GM15510 (cell line): Measurements from ENCODE around the gene EFCAB13.

Experiments
- POLR2A ChIP-seq: IDR thresholded peaks from 3 replicates; pipeline ENCODE4 v1.6.1; 2011; ENCODE audit warnings: borderline replicate concordance; ENCODE audit not compliant: insufficient read length; ENCODE audit errors: extremely low read depth

Gene EFCAB13, protein sequence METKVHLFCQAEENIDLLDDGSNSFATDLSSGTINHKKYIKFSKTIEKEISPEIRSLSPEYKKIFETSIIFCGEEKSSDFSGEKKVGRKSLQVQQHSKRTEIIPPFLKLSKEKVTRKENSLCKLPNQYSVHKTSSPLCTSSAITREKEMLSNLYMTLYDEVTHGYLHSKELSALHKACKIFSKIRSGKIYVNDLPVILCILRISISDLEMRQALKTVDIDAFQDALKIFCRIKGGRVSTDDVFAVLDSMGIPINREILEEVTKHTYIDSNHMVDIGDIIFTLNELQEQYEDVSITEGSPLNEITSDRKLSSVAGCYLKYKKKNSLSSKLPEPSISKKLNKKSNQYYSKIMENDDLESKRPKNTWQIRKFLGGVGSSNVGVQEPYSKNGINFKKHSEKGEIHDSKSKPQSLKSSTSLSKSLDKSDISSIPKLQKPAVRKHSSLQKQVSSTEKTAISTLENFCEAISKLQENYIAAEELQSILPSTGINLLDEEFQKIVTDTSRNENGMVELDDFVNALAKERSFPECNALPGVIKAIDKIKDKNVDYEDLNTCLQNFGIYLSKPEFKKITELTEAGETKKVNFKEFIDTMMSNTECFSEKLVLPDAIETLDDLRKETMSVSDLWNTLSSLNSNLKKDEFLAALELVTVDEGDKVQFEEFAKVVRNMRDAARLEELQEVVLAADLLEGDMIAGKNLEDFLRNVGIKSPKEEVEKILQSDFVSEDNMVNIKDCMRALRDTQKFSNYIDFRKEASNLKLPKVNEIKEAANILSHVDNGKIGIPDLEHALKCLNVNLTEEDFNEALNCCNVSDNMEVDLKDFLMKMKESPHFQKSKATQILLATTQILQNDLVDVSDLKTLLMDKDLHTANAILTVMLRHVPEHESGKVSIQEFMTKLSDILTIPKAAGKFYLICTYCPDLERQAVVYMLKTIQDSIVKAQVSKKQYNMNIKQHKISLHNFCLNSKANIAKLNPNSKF

DNA sequence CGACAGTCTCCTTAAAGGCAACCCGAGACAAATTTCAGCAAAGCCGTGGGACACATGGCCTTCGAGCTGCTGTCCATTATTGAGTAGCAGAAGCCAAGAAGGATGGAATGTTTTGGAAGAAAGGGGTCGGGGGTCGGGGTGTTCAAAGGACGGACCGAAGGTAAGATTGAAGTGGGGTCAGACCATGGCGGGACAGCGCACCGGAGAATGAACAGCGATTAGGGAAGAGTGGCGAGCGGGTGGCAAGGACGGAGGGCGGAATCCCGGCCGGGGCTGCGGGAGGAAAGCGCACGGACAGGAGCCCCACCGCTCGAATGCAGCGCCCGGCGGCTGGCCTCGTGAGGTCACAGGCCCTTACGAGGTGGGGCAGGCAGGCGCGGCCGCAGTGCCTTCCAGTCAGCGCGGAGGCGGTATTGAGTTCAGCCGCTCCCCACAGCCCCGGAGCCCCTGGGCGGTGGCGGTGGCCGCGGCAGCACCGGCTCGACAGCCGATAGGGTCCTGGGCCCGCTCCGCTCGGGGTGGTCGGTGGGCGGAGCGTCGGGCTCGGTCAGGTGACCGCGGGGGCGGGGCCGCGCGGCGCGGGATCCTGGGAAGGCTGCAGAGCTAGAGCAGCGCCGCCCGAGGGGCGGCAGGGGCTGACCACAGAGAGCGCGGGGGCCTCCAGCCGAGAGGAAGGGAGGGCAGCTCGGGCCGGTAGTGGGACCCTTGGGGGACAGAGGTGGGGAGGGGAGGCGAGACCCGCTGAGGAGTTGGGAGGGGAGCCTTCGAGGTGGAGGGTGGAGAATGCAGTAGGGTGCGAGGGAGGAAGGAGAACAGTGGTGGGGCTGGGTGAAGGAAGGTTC, at the start of gene EFCAB13:
TSS of gene EFCAB13 (plus strand) at position 574 of the 842 bp plus-strand sequence. CDS start 4,399 bp downstream, outside the sequence.
- TF ChIP-seq POLR2A = peak; percentile 89

DNA sequence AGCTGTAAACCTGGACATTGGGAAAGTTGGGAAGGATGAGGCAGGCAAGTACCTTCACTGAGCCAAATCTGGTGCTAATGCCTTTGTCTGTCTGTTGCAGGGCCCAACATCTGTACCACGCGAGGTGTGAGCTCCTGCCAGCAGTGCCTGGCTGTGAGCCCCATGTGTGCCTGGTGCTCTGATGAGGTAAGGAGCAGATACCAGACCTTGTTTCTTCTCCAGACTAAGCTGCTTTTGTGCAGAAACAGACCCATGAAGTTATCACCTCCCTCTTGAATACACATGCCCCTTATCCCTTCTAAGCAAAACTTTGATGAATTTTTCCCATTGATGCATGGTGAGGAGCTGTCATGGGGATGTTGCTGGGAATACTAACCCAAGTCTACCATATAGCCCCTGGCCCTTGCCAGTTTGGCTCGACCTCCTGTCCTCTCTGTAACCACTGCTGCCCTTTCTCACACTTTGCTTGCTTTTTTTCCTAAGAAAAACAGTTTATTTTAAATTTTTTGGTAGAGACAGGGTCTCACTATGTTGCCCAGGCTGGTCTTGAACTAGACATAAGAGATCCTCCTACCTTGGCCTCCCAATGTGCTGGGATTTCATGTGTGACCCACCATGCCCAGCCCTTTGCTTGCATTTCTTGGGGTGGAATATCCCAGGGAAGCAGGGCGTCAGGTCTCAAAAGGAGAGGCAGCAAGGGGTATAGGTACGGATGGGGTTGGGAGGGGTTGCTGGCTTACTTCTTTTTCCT, 49.3 kb upstream of the EFCAB13 start:
- no peak for TF ChIP-seq POLR2A

DNA sequence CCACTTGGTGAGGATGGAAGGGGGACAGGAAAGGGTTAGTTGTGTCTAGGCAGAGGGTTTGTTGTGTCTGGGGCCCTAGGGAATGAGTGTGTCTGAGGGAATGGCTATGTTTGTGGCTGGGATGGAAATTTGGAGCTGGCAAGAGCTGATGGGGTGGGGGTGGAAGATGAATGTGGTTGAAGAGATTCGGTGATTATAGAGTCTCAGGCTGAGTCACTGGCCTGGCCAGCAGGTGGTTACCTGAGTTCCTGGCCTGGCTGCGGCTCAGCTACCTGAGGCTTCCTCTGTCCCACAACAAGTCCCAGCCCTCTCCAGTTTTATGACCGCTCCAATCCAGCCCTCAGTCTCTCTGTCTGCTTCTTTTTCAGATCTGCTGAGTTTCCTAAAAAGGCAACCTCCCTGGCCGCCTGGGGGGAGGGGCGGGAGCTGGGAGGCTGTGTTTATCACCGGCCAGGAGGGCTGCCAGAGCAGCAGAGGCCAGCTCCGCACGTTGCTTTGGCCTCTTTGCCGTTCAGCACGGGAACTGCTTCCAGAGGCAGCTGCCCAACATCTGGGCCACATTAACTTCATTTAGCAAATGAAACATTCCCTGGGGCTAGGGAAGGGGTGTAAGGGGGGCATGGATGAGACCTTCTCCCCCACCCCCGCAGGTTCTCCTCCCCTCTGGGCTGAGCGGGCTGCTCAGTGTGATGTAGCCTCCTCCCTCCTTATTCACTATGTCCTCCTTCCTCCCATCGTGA, 48.3 kb upstream of the EFCAB13 start:
- TF ChIP-seq POLR2A = no peak

DNA sequence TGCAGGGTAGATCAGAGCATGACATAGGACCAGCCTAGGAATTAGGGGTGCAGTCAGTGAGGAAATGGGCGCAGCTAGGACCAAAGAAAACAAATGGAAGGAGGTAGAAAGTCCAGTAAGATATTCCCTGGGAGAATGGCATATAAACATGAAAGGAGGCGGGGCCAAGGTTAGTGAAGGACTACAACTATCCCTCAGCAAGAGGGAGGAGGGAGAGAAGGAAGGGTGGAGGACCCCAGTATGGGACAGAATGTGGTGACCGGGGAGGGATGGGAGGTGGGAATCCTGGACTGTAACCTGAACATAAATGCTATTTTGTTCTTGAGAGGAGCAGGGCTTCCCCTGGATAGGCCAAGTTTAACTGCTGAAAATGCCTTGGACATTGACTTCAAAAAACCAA, 47.3 kb upstream of the EFCAB13 start:
- no peak for TF ChIP-seq POLR2A

DNA sequence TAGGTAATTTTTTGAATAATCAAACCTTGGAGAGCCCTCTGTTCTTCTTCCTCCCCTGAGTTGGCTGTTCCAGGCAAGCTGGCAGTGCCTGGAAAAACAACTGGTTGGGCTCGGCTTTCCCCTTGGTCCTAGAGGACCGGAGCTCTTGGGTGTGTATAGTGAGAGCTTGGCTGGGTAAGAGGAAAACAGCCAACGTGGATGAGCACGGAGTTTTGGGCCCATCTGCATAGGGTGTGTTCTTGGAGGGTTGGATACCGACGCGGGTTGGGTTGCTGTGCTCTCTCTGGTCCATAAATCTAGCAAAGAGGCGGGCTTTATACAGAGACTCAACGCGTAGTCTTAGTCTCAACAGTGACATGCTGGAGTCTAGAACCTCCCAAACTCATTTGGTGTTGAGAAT, 46.9 kb upstream of the EFCAB13 start:
- no peak for TF ChIP-seq POLR2A

DNA sequence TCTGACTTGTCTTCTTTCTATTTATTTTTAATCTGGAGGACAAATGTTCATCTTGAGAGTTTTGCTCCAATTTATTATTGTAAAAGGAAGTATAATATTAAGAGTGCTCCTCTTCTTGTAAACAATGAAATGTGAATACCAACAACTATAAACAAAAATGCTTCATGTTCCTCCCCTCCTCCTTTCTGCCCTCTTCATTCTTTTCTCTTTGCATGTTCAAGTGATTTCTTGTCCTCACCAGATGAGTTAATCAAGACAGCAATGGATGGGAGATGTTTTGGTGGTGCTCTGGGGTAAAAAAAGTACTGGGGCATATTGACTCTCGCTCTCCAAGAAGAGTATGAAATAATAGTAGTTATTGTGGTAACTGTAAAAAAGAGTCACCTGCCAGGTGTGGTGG, 45.8 kb upstream of the EFCAB13 start:
- no peak for TF ChIP-seq POLR2A

DNA sequence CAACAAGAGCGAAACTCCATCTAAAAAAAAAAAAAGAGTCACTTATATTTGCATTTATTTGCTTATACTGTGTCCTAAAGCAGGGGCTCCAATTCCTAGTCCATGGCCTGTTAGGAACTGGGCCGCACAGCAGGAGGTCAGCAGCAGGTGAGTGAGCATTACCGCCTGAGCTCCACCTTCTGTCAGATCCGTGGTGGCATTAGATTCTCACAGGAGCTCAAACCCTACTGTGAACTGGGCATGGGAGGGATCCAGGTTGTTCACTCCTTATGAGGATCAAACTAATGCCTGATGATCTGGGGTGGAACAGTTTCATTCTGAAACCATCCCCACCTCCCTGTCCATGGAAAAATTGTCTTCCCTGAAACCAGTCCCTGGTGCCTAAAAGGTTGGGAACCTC, 45.2 kb upstream of the EFCAB13 start:
- TF ChIP-seq POLR2A = no peak

DNA sequence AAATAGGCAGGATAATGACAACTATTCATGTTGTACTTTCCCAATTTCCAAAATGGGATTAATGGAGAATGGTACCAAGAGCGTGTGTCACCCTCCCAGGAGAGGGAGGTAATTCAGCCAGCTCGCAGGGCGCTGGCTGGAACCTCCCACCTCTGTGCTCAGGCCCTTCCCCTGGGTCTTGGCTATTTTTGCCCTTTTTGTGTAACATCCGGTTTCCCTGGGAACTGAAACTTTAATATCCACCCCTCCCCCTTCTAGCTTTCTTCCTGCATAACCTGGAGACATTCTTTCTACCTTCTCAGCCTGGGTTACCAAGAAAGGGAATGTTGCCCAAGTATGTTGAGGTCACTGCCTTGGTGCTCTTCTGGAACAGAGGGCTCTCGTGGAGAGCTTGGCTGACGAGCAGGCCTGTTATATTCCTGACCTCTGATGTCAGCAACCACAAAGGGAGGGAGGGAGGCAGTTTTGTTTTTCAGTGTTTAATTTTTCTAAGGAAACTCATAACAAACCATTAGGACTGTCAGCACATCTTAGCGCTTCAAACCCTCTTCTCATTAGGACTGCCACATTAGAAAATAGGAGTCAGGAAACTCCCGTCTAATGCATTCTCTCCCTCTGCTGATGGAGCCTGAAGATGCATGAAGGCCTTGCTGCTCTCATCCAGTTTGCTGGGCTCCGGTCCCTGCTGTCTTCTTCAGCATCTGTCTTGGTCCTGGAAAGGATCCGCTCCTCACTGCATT, 44.5 kb upstream of the EFCAB13 start:
- TF ChIP-seq POLR2A = no peak

DNA sequence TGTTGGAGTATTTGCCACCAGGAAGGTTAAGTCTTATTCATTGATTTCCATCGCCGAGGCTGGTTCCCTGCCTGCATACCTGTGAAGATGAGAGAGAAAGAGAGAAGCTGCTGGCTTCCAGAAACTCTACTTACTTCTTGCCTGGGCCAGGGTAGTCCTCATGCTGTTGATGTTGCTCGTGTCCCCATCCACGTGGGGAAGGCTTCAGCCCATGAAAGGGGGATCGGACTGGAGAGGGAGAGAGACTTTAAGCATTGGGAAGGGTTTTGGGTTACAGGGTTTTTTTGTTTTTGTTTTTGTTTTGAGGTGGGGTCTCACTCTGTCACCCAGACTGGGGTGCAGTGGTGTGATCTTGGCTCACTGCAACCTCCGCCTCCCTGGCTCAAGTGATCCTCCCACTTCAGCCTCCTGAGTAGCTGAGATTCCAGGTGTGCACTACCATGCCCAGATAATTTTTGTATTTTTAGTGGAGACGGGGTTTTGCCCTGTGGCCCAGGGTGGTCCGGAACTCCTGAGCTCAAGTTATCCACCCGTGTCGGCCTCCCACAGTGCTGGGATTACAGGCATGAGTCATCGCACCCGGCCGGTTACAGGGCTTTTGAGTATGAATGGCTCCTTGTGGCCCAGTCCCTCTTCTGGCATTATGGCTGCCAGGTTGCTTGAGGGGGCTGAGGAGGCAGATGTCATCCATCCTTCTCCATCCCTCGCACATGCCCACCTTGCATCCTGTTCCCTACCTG, 43.5 kb upstream of the EFCAB13 start:
- TF ChIP-seq POLR2A = no peak

DNA sequence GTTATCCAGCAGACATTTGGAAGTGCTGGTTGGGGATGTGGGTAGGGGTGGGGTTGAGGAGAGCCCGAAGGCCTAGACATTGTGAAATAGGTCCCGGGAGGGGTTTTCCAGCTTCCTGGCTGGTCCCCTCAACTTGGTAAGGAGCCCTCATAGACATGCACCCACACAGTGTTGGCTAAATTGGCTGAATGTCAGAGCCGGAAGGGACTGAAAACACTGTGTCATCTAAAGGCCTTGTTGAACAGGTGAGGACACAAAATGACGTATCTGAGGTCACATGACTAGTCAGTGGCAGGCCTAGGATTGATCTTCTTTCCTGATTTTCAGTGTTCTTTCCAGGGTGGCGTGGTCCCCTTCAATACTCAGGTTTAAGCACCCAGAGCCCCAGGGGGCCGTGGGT, 42.5 kb upstream of the EFCAB13 start:
- no peak for TF ChIP-seq POLR2A

DNA sequence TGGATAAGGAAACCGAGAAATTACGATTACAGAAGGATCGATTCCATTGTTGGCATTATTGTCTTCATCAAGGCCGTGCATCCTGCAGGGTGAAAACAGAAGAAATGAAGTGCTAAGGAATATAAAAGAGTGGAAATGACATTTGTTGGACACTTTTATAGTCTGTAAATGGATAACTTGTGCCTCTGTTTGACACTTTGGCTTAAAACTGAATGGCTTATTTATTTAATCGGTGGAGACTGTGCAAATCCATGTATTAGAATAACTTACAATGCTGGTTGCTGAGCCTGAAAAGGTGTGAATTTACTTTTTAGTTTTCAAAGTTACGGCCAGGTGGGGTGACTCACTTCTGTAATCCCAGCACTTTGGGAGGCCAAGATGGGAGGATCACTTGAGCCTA, 38.8 kb upstream of the EFCAB13 start:
- TF ChIP-seq POLR2A = no peak
